ENCODE measurements around the gene ADI1. TPM values are rescaled to one million over a fixed set of nuclear protein-coding genes. Genes with fewer than 3 reads are reported as not detected.
A peak's percentile ranks its signal among the peaks of the same experiment; 100 is the strongest.

Gene ADI1
- total and polyA plus RNA-seq, 7 experiments from 2014 or later = 26.4 to 73.3 (median 39.6) TPM

- H3K9me3 Mint-ChIP-seq = no peaks in the 10 kb centered on the region
- peaks cover 11 to 41% (median 12%) of the 10 kb centered on the region in 3 experiments for H3K36me3 ChIP-seq (ENCODE audit: control insufficient read depth in 2 of 3, insufficient read depth in 3 of 3, low read length in 3 of 3)
- DNase-seq (no peak), ATAC-seq (no peak)
- no peaks in the 10 kb centered on the region for H3K9me3 ChIP-seq (ENCODE audit: control insufficient read depth in 2 of 3, low read length in 3 of 3)
- H3K27me3 ChIP-seq (ENCODE audit: control insufficient read depth in 2 of 2, insufficient read depth in 2 of 2, low read length in 2 of 2) = no peaks in the 10 kb centered on the region
- no peak overlapping the region for H3K4me3 Mint-ChIP-seq
- CTCF ChIA-PET = no interaction called here
- POLR2A ChIA-PET = interaction anchor here (0.9 kb wide), 1 partner anchor 18 kb away, joined by 3 read pairs; the partner anchor contains the start of gene RNASEH1
- intact Hi-C loops (cut with micrococcal nuclease) = no loop called here
- peaks cover 0 to 46% (median 8%) of the 10 kb centered on the region in 5 donors for H3K36me3 Mint-ChIP-seq
- H3K27me3 Mint-ChIP-seq = no peaks in the 10 kb centered on the region
- peak overlapping the region in 1 of 9 donors; percentile 82 for H3K27ac Mint-ChIP-seq
- no peaks in the 10 kb centered on the region for H3K4me1 ChIP-seq (ENCODE audit: control insufficient read depth in 2 of 2, insufficient read depth in 2 of 2, low read length in 2 of 2)
- peaks cover 0 to 10% (median 6%) of the 10 kb centered on the region in 7 donors for H3K4me1 Mint-ChIP-seq
- H3K4me3 ChIP-seq (ENCODE audit: low read length) = no peak overlapping the region
- no peak overlapping the region for H3K27ac ChIP-seq (ENCODE audit: low read depth, low read length)
These were observed 20.5 kb upstream of the ADI1 start for GRCh38 chr2:3539836-3540235.

DNA sequence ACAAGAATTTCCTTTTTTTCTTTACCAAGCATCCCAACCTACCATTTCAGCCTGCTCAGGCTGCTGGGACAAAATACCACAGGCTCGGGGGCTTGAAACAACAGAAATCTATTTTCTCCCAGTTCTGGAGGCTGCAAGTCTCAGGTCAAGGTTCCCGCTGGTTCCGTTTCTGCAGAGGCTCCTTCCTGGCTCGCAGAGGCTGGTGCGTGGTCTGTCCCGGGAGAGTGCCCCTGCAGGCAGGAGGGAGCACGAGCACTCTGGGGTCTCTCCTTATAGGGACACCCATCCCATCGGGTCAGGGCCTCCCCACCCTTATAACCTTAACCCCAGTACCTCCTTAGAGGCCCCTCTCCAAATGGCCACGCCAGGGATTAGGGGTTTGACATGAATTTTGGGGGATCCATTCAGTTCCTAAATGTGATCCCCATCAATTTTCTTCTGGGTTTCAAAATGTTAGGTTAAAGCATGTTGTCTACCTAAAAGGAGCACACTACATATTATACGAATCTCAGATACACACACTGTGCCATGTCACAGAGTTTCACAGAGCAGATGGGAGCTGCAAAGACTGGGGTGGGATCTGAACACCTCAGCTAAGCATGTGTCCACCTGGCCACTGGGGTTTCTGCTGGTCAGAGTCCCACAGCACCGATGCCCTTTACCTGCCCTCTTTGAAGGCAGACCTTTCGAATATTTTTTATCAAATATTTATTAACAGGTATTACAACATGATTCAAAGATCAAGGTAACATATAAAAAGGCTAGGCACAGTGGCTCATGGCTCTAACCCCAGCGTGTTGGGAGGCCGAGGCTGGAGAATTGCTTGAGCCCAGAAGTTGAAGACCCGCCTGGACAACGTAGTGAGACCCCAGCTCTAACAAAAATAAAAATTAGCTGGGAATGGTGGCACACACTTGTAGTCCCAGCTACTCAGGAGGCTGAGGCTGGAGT lies 17.6 kb upstream of the ADI1 start:
- CTCF ChIA-PET = interaction anchor here (0.6 kb wide), 1 partner anchor 189 kb away, joined by 4 read pairs; no protein-coding TSS in a partner anchor
- intact Hi-C loops (cut with micrococcal nuclease) = loop anchor here in 1 of 2 donors (1.0 to 2.0 kb wide), 2 partner anchors 18 to 114 kb away; partner anchors contain the start of gene ADI1

DNA sequence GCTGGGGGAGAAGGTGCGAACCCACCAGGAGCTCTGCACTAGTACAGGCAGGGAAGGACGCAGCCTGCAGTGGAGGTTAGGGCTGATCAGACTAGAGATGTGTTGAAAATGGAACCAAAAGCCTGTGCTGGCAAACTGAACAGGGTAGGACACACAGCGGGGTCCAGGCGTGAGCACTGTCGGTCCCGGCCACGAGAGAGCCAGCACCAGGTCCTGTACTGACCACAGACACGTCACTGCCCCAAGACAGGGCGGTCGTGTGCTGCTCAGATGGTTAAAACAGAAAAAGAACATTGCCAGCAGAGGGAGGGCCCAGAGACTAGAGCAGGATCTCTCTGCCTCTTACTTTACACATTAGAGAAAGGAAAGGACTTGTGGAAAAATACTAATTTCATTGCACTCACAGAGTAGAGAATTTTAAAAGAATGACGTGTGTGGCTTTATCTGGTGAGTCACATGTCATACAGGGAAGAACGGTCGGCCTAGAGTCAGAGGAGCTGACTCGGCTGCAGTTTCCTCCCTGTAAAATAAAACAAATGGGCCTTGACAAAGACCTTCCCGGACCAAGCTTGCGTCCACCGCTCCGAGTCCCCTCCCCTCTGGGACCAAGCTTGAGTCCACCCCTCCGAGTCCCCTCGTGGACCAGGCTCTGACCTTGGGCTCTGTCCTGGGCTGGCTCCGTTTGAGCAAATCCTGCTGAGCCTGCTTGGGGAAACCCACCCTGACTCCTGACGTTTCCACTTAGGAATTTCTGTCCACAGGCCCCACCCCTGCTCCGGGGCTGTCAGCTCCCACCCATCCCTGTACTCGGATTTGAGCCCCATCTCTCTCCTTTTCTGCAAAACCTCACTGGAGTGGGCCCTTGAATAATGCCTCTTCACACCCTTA lies 16.7 kb upstream of the ADI1 start:
- Histone ChIP-seq H3K27me3 (ENCODE audit: control insufficient read depth in 2 of 2, insufficient read depth in 2 of 2, low read length in 2 of 2) (no peaks in the 10 kb centered on the region), H3K9me3 (ENCODE audit: control insufficient read depth in 2 of 3, low read length in 3 of 3) (no peaks in the 10 kb centered on the region), H3K36me3 (ENCODE audit: control insufficient read depth in 2 of 3, insufficient read depth in 3 of 3, low read length in 3 of 3) (peaks cover 0 to 6% (median 0%) of the 10 kb centered on the region in 3 experiments), H3K4me3 (ENCODE audit: low read length) (peak overlapping the region; percentile 41), H3K4me1 (ENCODE audit: control insufficient read depth in 2 of 2, insufficient read depth in 2 of 2, low read length in 2 of 2) (no peaks in the 10 kb centered on the region), H3K27ac (ENCODE audit: low read depth, low read length) (peak overlapping the region; percentile 42)
- ChIA-PET CTCF (no interaction called here), POLR2A (interaction anchor here (0.8 kb wide), 1 partner anchor 16 kb away, joined by 3 read pairs; the partner anchor contains the start of gene ADI1)
- intact Hi-C loops (cut with micrococcal nuclease) = loop anchor here in 1 of 2 donors (1.0 to 2.0 kb wide), 2 partner anchors 17 to 115 kb away; partner anchors contain the start of gene ADI1
- DNase-seq (no peak), ATAC-seq (peak; percentile 45)
- Mint-ChIP-seq H3K27me3 (no peaks in the 10 kb centered on the region), H3K4me1 (peaks cover 0 to 7% (median 2%) of the 10 kb centered on the region in 7 donors), H3K9me3 (no peaks in the 10 kb centered on the region), H3K36me3 (peaks cover 0 to 13% (median 0%) of the 10 kb centered on the region in 5 donors), H3K4me3 (peak overlapping the region; percentile 72 to 84 (median 76)), H3K27ac (peak overlapping the region; percentile 45 to 85 (median 69))

More for the DNA sequence above, 17.6 kb upstream of the ADI1 start:
- H3K9me3 Mint-ChIP-seq = no peaks in the 10 kb centered on the region
- peak overlapping the region; percentile 72 to 84 (median 76) for H3K4me3 Mint-ChIP-seq
- H3K36me3 ChIP-seq (ENCODE audit: control insufficient read depth in 2 of 3, insufficient read depth in 3 of 3, low read length in 3 of 3) = peaks cover 0 to 15% (median 2%) of the 10 kb centered on the region in 3 experiments
- no peaks in the 10 kb centered on the region for H3K9me3 ChIP-seq (ENCODE audit: control insufficient read depth in 2 of 3, low read length in 3 of 3)
- peaks cover 0 to 22% (median 2%) of the 10 kb centered on the region in 5 donors for H3K36me3 Mint-ChIP-seq
- H3K27me3 ChIP-seq (ENCODE audit: control insufficient read depth in 2 of 2, insufficient read depth in 2 of 2, low read length in 2 of 2) = no peaks in the 10 kb centered on the region
- peaks cover 0 to 7% (median 3%) of the 10 kb centered on the region in 7 donors for H3K4me1 Mint-ChIP-seq
- no peaks in the 10 kb centered on the region for H3K4me1 ChIP-seq (ENCODE audit: control insufficient read depth in 2 of 2, insufficient read depth in 2 of 2, low read length in 2 of 2)
- POLR2A ChIA-PET = interaction anchor here (0.8 kb wide), 1 partner anchor 17 kb away, joined by 3 read pairs; the partner anchor contains the start of gene ADI1
- no peaks in the 10 kb centered on the region for H3K27me3 Mint-ChIP-seq
- peak overlapping the region; percentile 41 for H3K4me3 ChIP-seq (ENCODE audit: low read length)
- peak; percentile 68 for ATAC-seq
- H3K27ac ChIP-seq (ENCODE audit: low read depth, low read length) = peak overlapping the region; percentile 42
- peak overlapping the region; percentile 45 to 85 (median 68) for H3K27ac Mint-ChIP-seq
- DNase-seq = no peak

- Histone ChIP-seq H3K4me1 (ENCODE audit: control insufficient read depth in 2 of 2, insufficient read depth in 2 of 2, low read length in 2 of 2) (no peaks in the 10 kb centered on the region), H3K36me3 (ENCODE audit: control insufficient read depth in 2 of 3, insufficient read depth in 3 of 3, low read length in 3 of 3) (peaks cover 0 to 6% (median 0%) of the 10 kb centered on the region in 3 experiments), H3K27me3 (ENCODE audit: control insufficient read depth in 2 of 2, insufficient read depth in 2 of 2, low read length in 2 of 2) (no peaks in the 10 kb centered on the region), H3K27ac (ENCODE audit: low read depth, low read length) (no peak overlapping the region), H3K9me3 (ENCODE audit: control insufficient read depth in 2 of 3, low read length in 3 of 3) (no peaks in the 10 kb centered on the region), H3K4me3 (ENCODE audit: low read length) (no peak overlapping the region)
- ATAC-seq (peak; percentile 5), DNase-seq (no peak)
- H3K36me3 Mint-ChIP-seq = peaks cover 0 to 13% (median 0%) of the 10 kb centered on the region in 5 donors
- POLR2A ChIA-PET = no interaction called here
- H3K27ac Mint-ChIP-seq = peak overlapping the region in 4 of 9 donors; percentile 49 to 85 (median 74)
- peaks cover 0 to 7% (median 2%) of the 10 kb centered on the region in 7 donors for H3K4me1 Mint-ChIP-seq
- no peaks in the 10 kb centered on the region for H3K9me3 Mint-ChIP-seq
- H3K4me3 Mint-ChIP-seq = peak overlapping the region in 9 of 10 donors; percentile 48 to 84 (median 75)
- CTCF ChIA-PET = no interaction called here
- H3K27me3 Mint-ChIP-seq = no peaks in the 10 kb centered on the region
- intact Hi-C loops (cut with micrococcal nuclease) = no loop called here
These were observed 16.1 kb upstream of the ADI1 start for GRCh38 chr2:3535467-3535793.

DNA sequence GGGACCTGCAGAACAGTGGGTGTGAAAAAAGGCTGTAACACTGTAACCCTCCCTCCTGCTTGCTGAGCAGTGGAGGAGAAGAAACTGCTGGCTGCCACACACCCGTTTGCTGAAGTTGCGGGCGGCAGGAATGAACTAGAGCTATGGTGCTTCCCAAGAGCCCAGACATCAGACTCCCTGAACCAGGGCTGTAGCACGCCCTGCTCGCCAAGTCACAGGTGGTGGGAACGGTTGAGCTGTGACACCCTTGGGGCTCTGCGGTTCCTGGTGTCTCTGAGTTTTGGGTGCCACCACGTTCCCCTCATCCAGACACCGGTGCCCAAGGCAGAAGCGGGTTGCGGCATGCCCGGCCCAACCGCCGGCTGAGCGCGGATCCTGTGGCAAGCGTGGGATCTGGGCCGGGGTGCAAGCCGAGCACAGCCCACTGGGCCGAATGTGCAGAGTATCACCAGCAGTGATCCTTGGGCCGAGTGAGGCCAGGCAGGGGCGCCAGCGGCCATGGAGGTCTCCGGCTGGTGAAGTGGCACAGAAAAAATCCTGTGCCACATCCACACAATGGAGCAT lies 15.0 kb upstream of the ADI1 start:
- H3K36me3 Mint-ChIP-seq = peaks cover 0 to 4% (median 0%) of the 10 kb centered on the region in 5 donors
- H3K27me3 Mint-ChIP-seq = no peaks in the 10 kb centered on the region
- no peaks in the 10 kb centered on the region for H3K9me3 Mint-ChIP-seq
- no peak for DNase-seq
- Histone ChIP-seq H3K9me3 (ENCODE audit: control insufficient read depth in 2 of 3, low read length in 3 of 3) (no peaks in the 10 kb centered on the region), H3K4me3 (ENCODE audit: low read length) (no peak overlapping the region), H3K36me3 (ENCODE audit: control insufficient read depth in 2 of 3, insufficient read depth in 3 of 3, low read length in 3 of 3) (peaks cover 0 to under 1% (median 0%) of the 10 kb centered on the region in 3 experiments), H3K27me3 (ENCODE audit: control insufficient read depth in 2 of 2, insufficient read depth in 2 of 2, low read length in 2 of 2) (no peaks in the 10 kb centered on the region), H3K4me1 (ENCODE audit: control insufficient read depth in 2 of 2, insufficient read depth in 2 of 2, low read length in 2 of 2) (no peaks in the 10 kb centered on the region), H3K27ac (ENCODE audit: low read depth, low read length) (no peak overlapping the region)
- intact Hi-C loops (cut with micrococcal nuclease) = no loop called here
- H3K4me1 Mint-ChIP-seq = peaks cover 0 to 7% (median 0%) of the 10 kb centered on the region in 7 donors
- CTCF ChIA-PET = no interaction called here
- POLR2A ChIA-PET = no interaction called here
- H3K27ac Mint-ChIP-seq = no peak overlapping the region
- H3K4me3 Mint-ChIP-seq = no peak overlapping the region
- ATAC-seq = no peak

- H3K27me3 Mint-ChIP-seq = no peaks in the 10 kb centered on the region
- H3K9me3 Mint-ChIP-seq = no peaks in the 10 kb centered on the region
- ChIA-PET POLR2A (no interaction called here), CTCF (no interaction called here)
- Histone ChIP-seq H3K36me3 (ENCODE audit: control insufficient read depth in 2 of 3, insufficient read depth in 3 of 3, low read length in 3 of 3) (no peaks in the 10 kb centered on the region), H3K27ac (ENCODE audit: low read depth, low read length) (no peak overlapping the region), H3K9me3 (ENCODE audit: control insufficient read depth in 2 of 3, low read length in 3 of 3) (no peaks in the 10 kb centered on the region), H3K4me1 (ENCODE audit: control insufficient read depth in 2 of 2, insufficient read depth in 2 of 2, low read length in 2 of 2) (no peaks in the 10 kb centered on the region), H3K27me3 (ENCODE audit: control insufficient read depth in 2 of 2, insufficient read depth in 2 of 2, low read length in 2 of 2) (no peaks in the 10 kb centered on the region), H3K4me3 (ENCODE audit: low read length) (no peak overlapping the region)
- ATAC-seq = no peak
- H3K4me3 Mint-ChIP-seq = no peak overlapping the region
- no peaks in the 10 kb centered on the region for H3K36me3 Mint-ChIP-seq
- peaks cover 0 to 7% (median 0%) of the 10 kb centered on the region in 7 donors for H3K4me1 Mint-ChIP-seq
- intact Hi-C loops (cut with micrococcal nuclease) = no loop called here
- H3K27ac Mint-ChIP-seq = no peak overlapping the region
- DNase-seq = no peak
These were observed 14.5 kb upstream of the ADI1 start for GRCh38 chr2:3533836-3534235.

Data from naive thymus-derived CD4-positive, alpha-beta T cell (primary cell).